SK-N-MC (cell line): ENCODE measurements around the gene LPIN1.

ENCODE experiments used
- EZH2 ChIP-seq: fragments of 200-600 bp; sonication (generic); IDR thresholded peaks from one replicate; pipeline ENCODE4 v1.6.1; 2017; ENCODE audit warnings: antibody characterized with exemption
- FOXP2 ChIP-seq: optimal IDR thresholded peaks from 2 replicates; pipeline ENCODE3; 2011; ENCODE audit warnings: mild to moderate bottlenecking, moderate library complexity; ENCODE audit not compliant: insufficient read depth; ENCODE audit errors: extremely low read length, control extremely low read depth
- POLR2AphosphoS5 ChIP-seq: IDR thresholded peaks from 2 replicates; pipeline ENCODE4 v1.6.1; 2012; ENCODE audit warnings: mild to moderate bottlenecking, low read depth, low read length, borderline replicate concordance

DNA sequence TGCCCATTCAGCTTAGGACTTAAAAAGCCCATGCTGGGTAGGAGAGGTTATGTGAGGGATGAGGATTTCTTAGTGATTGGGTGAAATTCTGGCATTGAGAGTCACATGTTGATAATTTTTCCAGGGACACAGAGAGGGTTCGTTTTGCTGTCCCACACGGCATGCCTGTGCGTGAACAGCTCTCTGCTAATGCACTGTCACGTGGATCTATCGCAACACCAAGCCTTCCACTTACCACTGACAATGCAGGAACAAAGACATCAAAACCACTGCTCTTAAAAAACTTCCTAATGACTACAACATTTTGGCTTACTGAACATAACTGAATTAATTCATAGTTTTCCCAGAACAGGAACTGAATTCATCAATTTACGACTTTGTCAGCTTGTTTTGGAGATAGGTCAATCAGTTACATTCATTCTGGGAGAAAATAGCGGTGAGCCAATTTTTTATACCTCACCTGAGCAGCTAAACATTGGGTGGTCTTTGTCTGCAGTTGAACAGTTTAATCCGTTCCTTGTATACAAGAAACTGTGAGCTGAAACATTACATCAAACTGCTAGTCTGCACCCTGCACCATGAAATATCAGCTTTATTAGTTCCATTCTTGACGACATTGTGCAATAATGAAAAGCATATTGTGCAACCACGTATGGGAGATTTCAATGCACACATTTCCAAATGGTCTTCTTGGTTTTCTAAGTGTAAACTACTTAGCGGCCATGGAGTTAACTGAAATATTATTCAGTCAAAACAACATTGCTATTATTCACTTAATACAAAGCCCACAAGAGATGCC, 127.1 kb downstream of the LPIN1 start:
- TF ChIP-seq EZH2 (no peak), POLR2AphosphoS5 (no peak), FOXP2 (no peak)
